HG03354 (cell line): Measurements from ENCODE around the gene PNPLA2.

Experiments used
- ATAC-seq: cut with Tn5 transposase; IDR thresholded peaks from one replicate; pipeline ENCODE4 v1.9.1; 2021; ENCODE audit warnings: mild to moderate bottlenecking; ENCODE audit not compliant: unreplicated experiment, poor library complexity, severe bottlenecking

Gene PNPLA2

GRCh38 chr11:795634-796564 is 22.8 kb upstream of the PNPLA2 start:
- ATAC-seq, result no peak

- no peak for ATAC-seq
Measured at GRCh38 chr11:796565-797295, 22.0 kb upstream of the PNPLA2 start.

DNA sequence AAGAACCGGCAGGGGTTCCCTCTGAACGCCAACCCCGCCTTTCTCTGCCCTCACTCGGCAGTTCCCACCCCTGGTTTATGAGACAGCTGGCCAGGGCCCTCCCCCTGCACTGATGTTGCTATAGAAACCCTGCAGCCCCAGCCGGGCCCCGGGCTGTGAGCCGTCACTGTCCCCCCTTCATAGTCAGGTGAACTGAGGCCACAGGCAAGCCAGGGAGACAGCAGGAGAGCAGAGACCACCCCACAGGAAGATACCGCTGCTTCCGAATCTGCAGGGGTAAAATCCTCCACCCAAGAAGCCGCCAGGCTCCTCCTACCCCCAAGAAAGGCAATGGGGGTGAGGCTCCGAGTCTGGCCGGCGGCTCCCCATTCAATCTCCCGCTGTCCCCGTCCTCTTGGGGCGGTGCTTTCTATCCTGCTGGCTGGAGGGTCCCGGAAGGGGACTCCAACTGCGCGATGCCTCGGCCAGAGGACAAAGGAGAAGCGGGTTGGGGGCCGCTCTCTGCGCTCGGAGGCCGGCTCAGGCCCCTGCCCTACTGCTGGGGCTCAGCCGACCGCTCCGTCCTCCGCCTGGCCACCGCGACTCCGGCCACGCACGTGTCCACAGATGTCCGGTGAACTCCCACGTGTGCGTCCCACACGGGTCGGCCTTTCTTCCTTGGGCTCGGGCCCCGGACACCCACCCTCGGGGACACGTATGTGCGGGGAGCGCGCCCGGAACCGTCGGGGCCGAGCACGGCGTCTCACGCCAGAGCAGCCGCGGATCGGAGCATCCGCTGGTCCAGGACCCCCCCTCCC is 21.2 kb upstream of the PNPLA2 start:
- ATAC-seq, result peak; percentile 49

GRCh38 chr11:798093-798713 is 20.5 kb upstream of the PNPLA2 start, which contains the start of gene SLC25A22:
SLC25A22 (minus strand) TSS chr11:798281; CDS start chr11:795006, 3,275 bp downstream.
- ATAC-seq, result peak; percentile 69

DNA sequence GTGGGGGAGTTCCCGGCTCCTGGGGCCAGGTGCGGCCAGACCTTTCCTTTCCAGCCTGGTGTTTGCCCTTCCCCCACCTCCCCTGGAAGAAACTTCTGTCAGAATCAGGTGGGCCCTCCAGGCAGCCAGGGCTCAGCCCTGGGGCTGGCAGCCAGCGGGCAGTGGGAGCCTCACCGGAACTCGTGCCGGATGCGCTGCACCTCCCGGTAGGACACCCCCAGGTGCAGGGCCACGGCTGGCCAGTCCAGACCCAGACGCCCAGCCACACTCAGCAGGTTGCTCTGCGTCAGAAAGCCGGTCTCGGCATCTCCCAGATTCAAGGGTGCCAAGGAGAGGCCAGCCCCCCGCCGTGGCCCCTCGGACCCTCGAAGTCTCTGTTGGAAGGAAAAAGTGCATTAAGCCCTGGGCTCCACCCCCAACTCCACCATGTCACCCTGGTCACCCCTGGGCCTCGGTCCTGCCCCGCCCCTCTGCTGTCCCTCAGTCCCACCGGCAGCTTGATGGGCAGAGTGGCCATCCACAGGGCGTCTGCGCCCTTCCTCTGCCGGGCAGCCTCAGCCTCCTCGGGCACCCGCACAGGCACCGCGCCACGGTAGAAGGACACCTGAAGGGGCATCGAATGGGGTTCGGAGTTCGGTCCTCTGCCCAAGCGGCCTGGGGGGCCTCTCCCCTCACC is 18.9 kb upstream of the PNPLA2 start:
- no peak for ATAC-seq

- ATAC-seq, result no peak
Measured at GRCh38 chr11:800473-800872, 18.2 kb upstream of the PNPLA2 start.

- no peak for ATAC-seq
Measured at GRCh38 chr11:801097-801780, 17.5 kb upstream of the PNPLA2 start.

DNA sequence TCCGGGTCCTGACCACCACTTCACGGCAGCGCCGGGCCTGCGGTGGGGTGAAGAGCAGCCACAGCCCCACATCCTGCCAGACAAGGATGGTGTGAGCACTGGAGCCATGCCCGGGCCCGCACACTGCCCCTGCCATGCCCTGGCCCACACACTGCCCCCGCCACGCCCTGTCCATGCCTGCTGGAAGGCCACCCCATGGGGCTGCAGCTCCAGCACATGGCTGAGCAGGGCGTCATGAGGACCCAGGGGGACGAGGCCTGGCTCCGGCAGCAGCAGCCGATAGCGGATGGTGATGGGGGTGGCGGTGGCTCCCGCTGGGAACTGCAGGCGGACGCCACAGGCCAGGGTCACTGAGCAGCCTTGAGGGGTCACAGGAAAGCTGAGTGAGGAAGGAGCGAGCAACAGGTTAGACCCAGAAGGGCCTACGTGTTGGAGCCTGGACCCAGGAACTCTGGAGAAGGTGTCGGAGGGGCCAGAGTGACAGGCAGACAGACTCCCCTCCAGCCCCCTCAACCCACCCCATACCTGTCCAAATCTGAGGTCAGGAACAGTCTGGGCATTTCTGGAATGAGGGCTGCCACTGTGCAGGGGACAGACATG is 16.6 kb upstream of the PNPLA2 start:
- no peak for ATAC-seq

DNA sequence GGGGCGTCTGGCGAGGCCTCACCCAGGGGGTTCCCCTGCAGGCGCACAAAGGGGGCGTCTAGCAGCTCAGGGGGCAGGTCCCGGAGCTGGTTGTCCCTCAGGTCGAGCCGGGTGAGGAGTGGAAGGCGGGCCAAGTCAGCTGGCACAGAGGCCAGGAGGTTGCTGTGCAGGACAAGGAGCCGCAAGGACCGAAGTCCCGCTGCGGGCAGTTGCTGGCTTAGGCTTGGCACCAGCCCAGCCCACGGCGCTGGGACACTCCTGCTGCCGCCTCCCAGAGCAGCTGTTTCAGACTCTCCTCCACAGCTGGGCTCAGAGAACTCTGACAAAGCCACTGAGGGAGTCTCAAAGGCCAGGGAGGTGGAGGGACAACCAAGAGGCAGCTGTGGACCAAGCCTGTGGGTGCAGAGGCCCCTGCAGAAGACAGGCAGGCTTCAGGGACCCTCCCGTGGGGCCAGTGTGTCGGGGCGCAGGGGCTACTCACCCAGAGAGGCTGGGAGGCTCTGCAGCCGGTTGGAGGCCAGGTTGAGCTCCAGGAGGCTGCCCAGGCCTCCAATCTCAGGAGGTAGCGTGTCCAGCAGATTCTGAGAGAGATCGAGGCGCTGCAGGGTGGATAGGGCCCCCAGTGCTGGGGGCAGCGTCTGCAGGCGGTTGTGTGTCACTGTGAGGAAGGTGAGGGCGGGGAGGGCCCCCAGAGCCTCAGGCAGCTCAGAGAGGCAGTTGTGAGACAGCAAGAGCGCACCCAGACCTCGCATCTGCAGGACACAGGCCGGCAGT is 15.8 kb upstream of the PNPLA2 start:
- no peak for ATAC-seq

GRCh38 chr11:803467-803742 is 15.3 kb upstream of the PNPLA2 start:
- no peak for ATAC-seq

GRCh38 chr11:803770-804598 is 14.7 kb upstream of the PNPLA2 start:
- ATAC-seq, result no peak

DNA sequence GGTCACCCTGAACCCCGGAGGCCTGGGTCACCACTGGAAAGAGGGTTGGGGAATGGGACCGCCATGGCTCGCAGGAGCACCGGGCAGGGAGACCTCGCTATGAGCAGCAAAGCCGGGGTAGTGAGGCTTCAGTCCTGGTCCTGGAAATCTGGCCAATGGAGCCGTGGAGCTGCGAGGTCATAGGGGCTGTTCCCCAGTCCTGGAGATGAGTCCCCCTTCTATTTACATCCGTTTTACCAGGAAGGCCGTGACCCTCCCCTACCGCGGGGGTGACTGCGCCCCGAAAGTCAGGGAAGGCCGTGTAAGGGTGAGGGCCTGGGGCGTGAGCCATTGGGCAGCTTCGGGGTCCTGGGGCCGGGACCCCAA is 14.1 kb upstream of the PNPLA2 start:
- no peak for ATAC-seq

GRCh38 chr11:808427-809286 is 10.1 kb upstream of the PNPLA2 start:
- peak; percentile 1 for ATAC-seq

DNA sequence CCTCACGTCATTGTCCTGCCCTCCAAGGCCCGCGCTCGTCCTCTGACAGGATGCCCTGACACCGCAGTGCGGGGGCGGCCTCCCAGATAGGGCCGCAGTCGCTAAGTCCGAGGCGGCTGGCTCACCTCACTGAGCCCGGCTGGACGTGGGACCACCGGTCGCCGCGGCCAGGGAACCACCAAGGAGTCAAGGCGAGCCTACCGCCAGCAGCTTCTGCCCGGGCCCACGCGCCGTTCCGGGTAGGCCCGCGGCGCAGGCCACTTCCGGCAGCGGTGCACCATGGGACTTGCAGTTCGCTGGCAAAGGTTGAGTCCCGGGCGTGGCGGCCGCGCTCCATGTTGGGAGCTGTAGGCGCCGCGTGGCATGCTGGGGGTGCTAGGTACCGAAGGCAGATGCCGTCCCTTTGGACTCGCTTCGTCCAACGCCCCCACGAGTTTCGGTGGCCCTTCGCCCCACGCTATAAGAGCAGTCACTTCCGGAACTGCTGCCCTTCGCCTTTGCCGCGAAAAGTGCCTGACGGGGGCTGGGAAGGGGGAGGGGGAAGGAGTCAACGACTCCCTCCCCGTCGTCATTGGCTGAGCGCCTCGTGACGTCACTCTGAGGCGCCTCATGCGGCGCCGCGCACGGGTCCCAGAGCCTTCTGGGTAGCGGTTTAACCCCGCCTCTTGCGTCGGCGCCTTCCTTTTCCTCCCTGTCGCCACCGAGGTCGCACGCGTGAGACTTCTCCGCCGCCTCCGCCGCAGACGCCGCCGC is 9.3 kb upstream of the PNPLA2 start, which contains the start of gene RPLP2:
Gene RPLP2 (plus strand): TSS at position 681 of the 753 bp plus-strand sequence. CDS start 268 bp downstream, outside the sequence.
- peak; percentile 77 for ATAC-seq

- ATAC-seq, result peak; percentile 20
Measured at GRCh38 chr11:810040-810567, 8.6 kb upstream of the PNPLA2 start.
